ENCODE data around the gene TFEB. TPM values are rescaled to one million over a fixed set of nuclear protein-coding genes. Genes with fewer than 3 reads are reported as not detected.

The TFEB gene
- polyA plus RNA-seq, 1 experiment, result 3.9 TPM

DNA sequence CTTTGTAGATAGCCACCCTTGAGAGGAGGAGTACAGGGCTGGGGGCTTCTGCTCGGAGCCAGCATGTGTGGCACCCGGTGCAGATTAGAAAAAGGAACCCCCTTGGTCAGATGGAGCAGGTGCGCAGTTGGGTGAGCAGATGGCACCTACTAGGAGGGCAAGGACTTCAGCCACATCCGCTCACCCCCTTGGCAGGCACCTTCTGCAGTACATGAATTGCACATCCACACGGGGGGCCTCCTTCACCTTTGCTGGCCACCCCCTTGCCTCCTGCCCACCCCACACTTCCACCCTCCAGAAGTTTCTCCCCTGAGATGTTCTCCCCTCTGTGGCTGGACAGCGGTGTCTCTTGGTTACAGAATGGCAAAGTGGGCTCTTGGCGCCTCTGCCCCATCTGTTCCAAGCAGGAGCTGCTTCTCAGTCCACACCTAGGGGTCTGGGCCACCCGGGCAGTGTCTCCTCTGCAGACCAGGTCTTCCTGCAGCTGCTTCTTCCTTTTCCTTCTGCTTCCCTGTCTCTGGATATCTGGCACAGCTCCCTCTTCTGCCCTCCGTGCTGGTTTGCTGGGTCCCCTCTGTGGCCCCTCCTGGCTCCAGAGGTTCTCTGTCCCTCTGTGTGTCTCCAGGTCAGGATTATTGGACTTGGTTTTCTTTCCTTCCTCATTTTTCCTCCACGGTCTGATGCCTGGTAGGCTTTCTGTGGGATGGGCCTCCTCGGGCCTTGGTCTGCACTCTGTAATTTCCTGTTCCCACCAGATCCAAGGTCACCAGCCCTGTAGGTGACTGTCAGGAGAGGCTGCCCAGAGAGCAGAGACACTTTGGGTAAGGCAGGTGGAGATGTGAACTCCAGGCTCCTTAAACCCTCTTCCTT lies 93.1 kb downstream of the TFEB start:
- POLR2A ChIA-PET, result no interaction called here
- peaks cover 83% of the 10 kb centered on the region for H3K27me3 ChIP-seq (ENCODE audit: control insufficient read depth, insufficient read depth, low read length)
- CTCF ChIA-PET, result no interaction called here
- no peaks in the 10 kb centered on the region; the same call in 1 of the 2 replicates for H3K9me3 ChIP-seq (ENCODE audit: control insufficient read depth, insufficient read depth, low read length)
- no peak for DNase-seq (ENCODE audit: low read depth, low spot score)
- no peak overlapping the region for H3K4me3 ChIP-seq (ENCODE audit: low read depth, low read length)
- no peak overlapping the region for H3K27ac ChIP-seq (ENCODE audit: low read depth, low read length)
- TF ChIP-seq, protein P1, sequence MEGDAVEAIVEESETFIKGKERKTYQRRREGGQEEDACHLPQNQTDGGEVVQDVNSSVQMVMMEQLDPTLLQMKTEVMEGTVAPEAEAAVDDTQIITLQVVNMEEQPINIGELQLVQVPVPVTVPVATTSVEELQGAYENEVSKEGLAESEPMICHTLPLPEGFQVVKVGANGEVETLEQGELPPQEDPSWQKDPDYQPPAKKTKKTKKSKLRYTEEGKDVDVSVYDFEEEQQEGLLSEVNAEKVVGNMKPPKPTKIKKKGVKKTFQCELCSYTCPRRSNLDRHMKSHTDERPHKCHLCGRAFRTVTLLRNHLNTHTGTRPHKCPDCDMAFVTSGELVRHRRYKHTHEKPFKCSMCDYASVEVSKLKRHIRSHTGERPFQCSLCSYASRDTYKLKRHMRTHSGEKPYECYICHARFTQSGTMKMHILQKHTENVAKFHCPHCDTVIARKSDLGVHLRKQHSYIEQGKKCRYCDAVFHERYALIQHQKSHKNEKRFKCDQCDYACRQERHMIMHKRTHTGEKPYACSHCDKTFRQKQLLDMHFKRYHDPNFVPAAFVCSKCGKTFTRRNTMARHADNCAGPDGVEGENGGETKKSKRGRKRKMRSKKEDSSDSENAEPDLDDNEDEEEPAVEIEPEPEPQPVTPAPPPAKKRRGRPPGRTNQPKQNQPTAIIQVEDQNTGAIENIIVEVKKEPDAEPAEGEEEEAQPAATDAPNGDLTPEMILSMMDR (IDR thresholded peaks at IDR 0.05; ENCODE audit: low read depth, low read length), result no peak

DNA sequence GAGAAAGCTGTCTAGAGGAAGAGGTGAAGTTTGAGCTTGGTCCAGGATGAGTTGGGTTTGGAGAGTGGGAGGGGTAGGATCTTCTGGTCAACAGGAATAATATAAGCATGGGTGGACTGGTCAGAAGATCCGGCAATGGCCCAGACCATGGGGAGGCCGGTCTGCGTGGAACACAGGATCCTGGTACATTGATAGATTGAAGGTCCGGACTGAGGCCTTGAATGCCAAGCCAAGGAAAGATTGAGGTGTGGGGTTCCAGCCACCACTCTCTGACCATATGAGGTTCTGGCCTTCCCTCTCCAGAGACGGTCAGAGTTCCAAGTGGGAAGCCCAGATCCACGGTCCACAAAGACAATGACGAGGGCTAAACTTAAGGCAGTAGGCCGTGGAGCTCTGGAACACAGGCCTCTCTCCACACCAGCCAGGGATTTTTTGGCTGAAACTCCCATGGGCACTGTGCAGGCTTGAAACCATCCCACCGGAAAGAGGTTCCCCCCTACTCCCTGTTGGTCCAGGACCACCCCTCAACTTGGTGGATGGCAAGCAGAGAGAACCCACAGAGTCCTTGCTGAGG lies 94.0 kb downstream of the TFEB start:
- Histone ChIP-seq H3K27me3 (ENCODE audit: control insufficient read depth, insufficient read depth, low read length) (peaks cover 90% of the 10 kb centered on the region), H3K4me3 (ENCODE audit: low read depth, low read length) (no peak overlapping the region), H3K27ac (ENCODE audit: low read depth, low read length) (no peak overlapping the region), H3K9me3 (ENCODE audit: control insufficient read depth, insufficient read depth, low read length) (no peaks in the 10 kb centered on the region; the same call in 1 of the 2 replicates)
- no peak for DNase-seq (ENCODE audit: low read depth, low spot score)
- TF ChIP-seq, protein P1 (IDR thresholded peaks at IDR 0.05; ENCODE audit: low read depth, low read length), result no peak
- ChIA-PET POLR2A (no interaction called here), CTCF (no interaction called here)

DNA sequence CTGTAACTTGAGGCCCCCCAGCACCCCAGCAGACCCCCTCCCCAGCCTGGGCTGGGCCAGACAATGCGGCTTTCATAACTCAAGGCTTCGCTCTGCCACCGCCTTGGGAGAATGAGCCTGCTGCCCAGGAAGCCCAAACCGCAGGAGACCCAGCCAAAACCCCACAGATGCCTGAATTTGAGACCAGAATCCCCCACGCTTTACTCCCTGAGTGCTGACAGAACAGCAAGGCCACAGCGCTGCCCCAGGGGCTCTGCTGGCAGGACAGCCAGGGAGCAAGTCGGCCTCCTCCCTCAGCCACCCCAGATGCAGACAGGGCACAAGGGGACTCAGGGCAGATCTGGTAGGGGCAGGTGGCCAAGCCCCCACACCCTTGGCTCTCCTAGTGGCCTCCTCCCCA lies 95.0 kb downstream of the TFEB start:
- TF ChIP-seq, protein P1 (IDR thresholded peaks at IDR 0.05; ENCODE audit: low read depth, low read length), result no peak
- CTCF ChIA-PET, result no interaction called here
- Histone ChIP-seq H3K4me3 (ENCODE audit: low read depth, low read length) (no peak overlapping the region), H3K9me3 (ENCODE audit: control insufficient read depth, insufficient read depth, low read length) (no peaks in the 10 kb centered on the region; the same call in 1 of the 2 replicates), H3K27me3 (ENCODE audit: control insufficient read depth, insufficient read depth, low read length) (peaks cover 84% of the 10 kb centered on the region), H3K27ac (ENCODE audit: low read depth, low read length) (no peak overlapping the region)
- DNase-seq (ENCODE audit: low read depth, low spot score), result no peak
- POLR2A ChIA-PET, result no interaction called here

DNA sequence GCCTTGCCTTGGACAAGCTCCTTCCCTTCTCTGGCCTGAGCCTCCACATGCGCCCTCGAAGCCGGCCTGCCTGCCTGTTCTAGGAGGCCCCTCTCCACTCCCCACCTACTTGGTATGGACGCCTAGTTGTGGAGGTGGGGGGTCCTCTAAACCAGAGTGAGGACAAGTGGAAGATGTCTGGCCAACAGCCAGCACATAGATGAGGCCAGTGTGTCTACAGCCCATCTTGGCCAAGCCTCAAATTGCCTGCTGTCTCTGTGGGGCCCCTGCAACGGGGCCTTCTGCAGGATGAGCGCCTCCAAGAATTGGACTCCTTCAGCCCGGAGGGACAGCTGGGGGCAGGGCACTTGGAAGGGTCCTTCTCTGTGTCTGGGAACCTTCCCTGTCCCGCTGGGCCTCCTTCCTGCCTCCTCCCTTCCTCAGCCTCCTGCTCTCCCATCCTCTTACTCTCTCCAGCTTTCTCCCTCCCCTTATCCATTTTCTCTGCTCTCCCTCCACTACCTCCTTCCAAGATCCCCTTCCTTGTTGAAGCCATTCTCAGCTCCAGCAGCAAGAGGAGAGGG lies 95.5 kb downstream of the TFEB start:
- Histone ChIP-seq H3K4me3 (ENCODE audit: low read depth, low read length) (no peak overlapping the region), H3K9me3 (ENCODE audit: control insufficient read depth, insufficient read depth, low read length) (no peaks in the 10 kb centered on the region; the same call in 1 of the 2 replicates), H3K27ac (ENCODE audit: low read depth, low read length) (no peak overlapping the region), H3K27me3 (ENCODE audit: control insufficient read depth, insufficient read depth, low read length) (peaks cover 81% of the 10 kb centered on the region)
- ChIA-PET POLR2A (interaction anchor here (0.6 kb wide), 1 partner anchor 59 kb away, joined by 4 read pairs; no protein-coding TSS in a partner anchor), CTCF (no interaction called here)
- TF ChIP-seq, protein P1 (IDR thresholded peaks at IDR 0.05; ENCODE audit: low read depth, low read length), result no peak
- DNase-seq (ENCODE audit: low read depth, low spot score), result no peak
